Smooth muscle cell of the pulmonary artery (primary cell): ENCODE data around the gene UPK3BL1. TPM values are rescaled to one million over a fixed set of nuclear protein-coding genes. Genes with fewer than 3 reads are reported as not detected.

ENCODE experiments used
- total RNA-seq: library from RNA; depleted of rRNA; stranded (reverse); fragments of >200 nt; gene quantifications from 2 replicates; pipeline ENCODE4 v1.2.3, GENCODE V29; 2014

The UPK3BL1 gene
- total RNA-seq, result 9.6 and 14.3 TPM in 2 replicates

DNA sequence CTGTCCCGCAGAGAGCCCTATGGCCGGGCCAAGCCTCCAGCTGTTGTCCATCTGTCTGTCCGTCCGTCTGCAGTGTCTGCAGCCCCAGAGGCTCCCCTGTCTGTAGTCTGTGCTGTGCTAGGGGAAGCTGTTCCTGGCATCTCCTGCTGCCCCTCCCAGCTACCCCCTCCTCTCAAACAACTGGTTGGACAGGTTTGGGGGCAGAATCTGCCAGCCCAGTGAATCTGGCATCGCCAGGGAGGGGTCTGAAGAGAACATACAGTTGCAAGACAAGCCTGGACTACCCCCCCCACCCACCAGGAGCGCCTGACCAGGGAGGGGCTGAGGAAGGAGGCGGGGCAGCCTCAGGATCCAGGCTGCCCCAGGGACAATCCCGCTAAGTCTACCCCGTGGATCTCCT, at the start of gene UPK3BL1:
TSS of gene UPK3BL1 (minus strand) at position 101 of the 400 bp plus-strand sequence. CDS start at position 51, 50 bp downstream.

GRCh38 chr7:102671166-102671955, 28.8 kb upstream of the UPK3BL1 start, which contains the start of gene POLR2J2:
Gene POLR2J2, minus strand, starts transcription at chr7:102671663. Its CDS starts 62 bp downstream, at chr7:102671601.

DNA sequence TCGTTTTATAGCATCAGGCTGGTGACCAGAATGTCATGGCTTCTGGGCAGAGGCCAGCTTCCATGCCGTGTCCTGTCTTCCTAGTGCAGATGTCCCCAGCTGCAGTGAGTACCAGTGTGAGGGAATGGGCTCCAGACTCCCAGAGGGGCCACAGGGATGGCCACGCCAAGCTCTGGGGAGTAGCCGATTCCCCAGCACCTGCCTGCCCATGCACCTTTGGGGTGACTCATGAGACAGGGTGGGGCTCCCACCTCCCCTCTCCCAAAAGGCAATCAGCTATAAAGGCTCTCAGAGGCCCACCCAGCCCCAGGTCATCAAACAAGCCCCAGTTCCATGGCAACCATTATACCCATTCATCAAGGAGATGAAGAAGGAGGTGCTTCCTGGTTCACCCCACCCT, 7.3 kb upstream of the UPK3BL1 start, which contains the start of gene SPDYE2B:
TSS of gene SPDYE2B (plus strand) at position 396 of the 400 bp plus-strand sequence. CDS start 2,030 bp downstream, outside the sequence.

GRCh38 chr7:102616507-102617125, 26.0 kb downstream of the UPK3BL1 start, which contains the start of gene RASA4:
Gene RASA4, minus strand, starts transcription at chr7:102616756. Its CDS starts 67 bp downstream, at chr7:102616689.

Other genes starting within 250 kb of the UPK3BL1 start
- 13.9 and 21.3 TPM in 2 replicates for gene PRKRIP1, start 246.4 kb downstream of the UPK3BL1 start, total RNA-seq
- 85.9 and 102 TPM in 2 replicates for gene ORAI2, start 209.2 kb downstream of the UPK3BL1 start, total RNA-seq
- 10.1 and 10.6 TPM in 2 replicates for gene ALKBH4, start 177.9 kb downstream of the UPK3BL1 start, total RNA-seq
- gene LRWD1, start 177.8 kb downstream of the UPK3BL1 start, total RNA-seq, result 18.8 and 26.1 TPM in 2 replicates
- gene POLR2J, start 163.9 kb downstream of the UPK3BL1 start, total RNA-seq, result 16.3 and 22.2 TPM in 2 replicates
- 7.7 and 10.0 TPM in 2 replicates for gene RASA4B, start 125.0 kb downstream of the UPK3BL1 start, total RNA-seq
- 3.4 and 3.5 TPM in 2 replicates for gene UPK3BL2, start 99.1 kb downstream of the UPK3BL1 start, total RNA-seq
- gene SPDYE2, start 91.6 kb downstream of the UPK3BL1 start, total RNA-seq, result not detected in 2 replicates
- gene POLR2J3, start 70.2 kb downstream of the UPK3BL1 start, total RNA-seq, result 34.6 and 36.8 TPM in 2 replicates
- 23.3 and 40.3 TPM in 2 replicates for gene RASA4, start 26.0 kb downstream of the UPK3BL1 start, total RNA-seq
- not detected in 2 replicates for gene SPDYE2B, start 7.5 kb upstream of the UPK3BL1 start, total RNA-seq
- 3.2 and 3.7 TPM in 2 replicates for gene POLR2J2, start 28.9 kb upstream of the UPK3BL1 start, total RNA-seq
- 7.4 and 9.2 TPM in 2 replicates for gene FAM185A, start 106.2 kb upstream of the UPK3BL1 start, total RNA-seq